Effector CD4-positive, alpha-beta T cell (primary cell): ENCODE data around the gene FAM163B.

Experiments
- DNase-seq: peaks from one replicate; pipeline ENCODE4 v3.0.0-alpha.2; 2020

FAM163B gene

GRCh38 chr9:133580419-133580738, 28.8 kb downstream of the FAM163B start:
- no peak for DNase-seq

GRCh38 chr9:133579601-133580418, 29.4 kb downstream of the FAM163B start:
- no peak for DNase-seq

GRCh38 chr9:133578524-133579441, 30.4 kb downstream of the FAM163B start:
- DNase-seq, result no peak

GRCh38 chr9:133577737-133578112, 31.5 kb downstream of the FAM163B start:
- DNase-seq, result no peak

- DNase-seq, result no peak
These were observed 32.1 kb downstream of the FAM163B start for GRCh38 chr9:133576875-133577736.

- DNase-seq, result no peak
These were observed 32.9 kb downstream of the FAM163B start for GRCh38 chr9:133576031-133576874.

GRCh38 chr9:133575186-133576030, 33.8 kb downstream of the FAM163B start:
- no peak for DNase-seq

- no peak for DNase-seq
These were observed 34.4 kb downstream of the FAM163B start for GRCh38 chr9:133574771-133575170.

GRCh38 chr9:133573791-133574515, 35.2 kb downstream of the FAM163B start:
- DNase-seq, result no peak

GRCh38 chr9:133572821-133573361, 36.3 kb downstream of the FAM163B start:
- DNase-seq, result no peak

- DNase-seq, result no peak
These were observed 37.1 kb downstream of the FAM163B start for GRCh38 chr9:133571896-133572595.

- DNase-seq, result no peak
These were observed 37.7 kb downstream of the FAM163B start for GRCh38 chr9:133571391-133571890.

- no peak for DNase-seq
These were observed 38.5 kb downstream of the FAM163B start for GRCh38 chr9:133570691-133571080.

- DNase-seq, result no peak
These were observed 39.1 kb downstream of the FAM163B start for GRCh38 chr9:133569891-133570690.

- no peak for DNase-seq
These were observed 39.9 kb downstream of the FAM163B start for GRCh38 chr9:133569121-133569785.

GRCh38 chr9:133568186-133568585, 41.0 kb downstream of the FAM163B start:
- DNase-seq, result no peak

GRCh38 chr9:133566817-133567216, 42.4 kb downstream of the FAM163B start:
- no peak for DNase-seq

- no peak for DNase-seq
These were observed 42.8 kb downstream of the FAM163B start for GRCh38 chr9:133566382-133566781.
